IPS-NIHi7 (cell line): Measurements from ENCODE around the gene UXS1.

ENCODE experiments used
- DNase-seq: peaks from one replicate; pipeline ENCODE4 v3.0.0; 2012; ENCODE audit warnings: mixed read lengths; ENCODE audit errors: extremely low spot score

The UXS1 gene

GRCh38 chr2:106054321-106054720, 139.8 kb downstream of the UXS1 start:
- no peak for DNase-seq

DNA sequence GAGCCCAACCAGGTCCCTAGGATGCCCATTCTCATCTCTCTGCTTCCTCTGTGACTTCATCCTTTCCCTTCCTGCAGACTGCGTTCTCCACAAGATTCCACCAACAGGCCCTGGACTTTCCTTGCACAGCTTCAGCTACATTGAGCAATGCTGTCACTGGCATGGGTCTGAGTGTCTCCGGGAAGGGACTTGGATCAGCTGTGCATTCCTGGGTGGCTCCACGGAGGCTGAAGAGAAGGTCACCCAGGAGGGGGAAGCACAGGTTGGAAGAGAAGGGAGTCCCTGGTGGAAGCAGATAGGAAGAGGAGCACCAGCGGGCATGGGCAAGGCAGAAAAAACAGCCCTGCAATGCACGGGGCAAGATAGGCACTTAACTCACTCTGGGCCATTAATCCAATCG, 140.5 kb downstream of the UXS1 start:
- DNase-seq = no peak

GRCh38 chr2:106053116-106053515, 141.0 kb downstream of the UXS1 start:
- no peak for DNase-seq

- no peak for DNase-seq
These were observed 149.2 kb downstream of the UXS1 start for GRCh38 chr2:106044859-106045258.

- no peak for DNase-seq
These were observed 150.1 kb downstream of the UXS1 start for GRCh38 chr2:106044021-106044420.
